Measurements from ENCODE around the gene N4BP2L1. TPM values are rescaled to one million over a fixed set of nuclear protein-coding genes. Genes with fewer than 3 reads are reported as not detected.

N4BP2L1 gene
- total and polyA plus RNA-seq, 4 donors, result 11.0 to 64.6 (median 26.5) TPM

- peaks cover 14 to 63% (median 41%) of the 10 kb centered on the region in 4 donors for H3K4me1 ChIP-seq (ENCODE audit: control insufficient read depth in 4 of 4, insufficient read depth in 4 of 4, low read length in 3 of 4)
These were observed 12.9 kb downstream of the N4BP2L1 start for GRCh38 chr13:32415019-32415418.

More at GRCh38 chr13:32415019-32415418, 12.9 kb downstream of the N4BP2L1 start:
- no peak for TF ChIP-seq MAX (IDR thresholded peaks at IDR 0.05)
- peak; percentile 83 for TF ChIP-seq YY1 (IDR thresholded peaks at IDR 0.05)
- peak; percentile 53 for TF ChIP-seq CTCF (IDR thresholded peaks at IDR 0.05; ENCODE audit: low read depth, low read length, missing input control)
- TF ChIP-seq EGR1 (IDR thresholded peaks at IDR 0.05; ENCODE audit: low read depth in 2 of 2), result peak in 1 of 2 donors; percentile 6
- peak; percentile 30 to 52 for TF ChIP-seq RAD21 (IDR thresholded peaks at IDR 0.05)
- TF ChIP-seq FOXA1 (IDR thresholded peaks at IDR 0.05), result no peak
- no peak for TF ChIP-seq ZBTB33 (IDR thresholded peaks at IDR 0.05)
- no peak for TF ChIP-seq FOXA2 (IDR thresholded peaks at IDR 0.05)
- TF ChIP-seq REST (IDR thresholded peaks at IDR 0.05), result no peak
- H3K36me3 ChIP-seq (ENCODE audit: control insufficient read depth in 4 of 4, insufficient read depth in 3 of 4, low read depth in 1 of 4, low read length in 3 of 4), result peaks cover 1 to 4% (median 3%) of the 10 kb centered on the region in 4 donors
- peak overlapping the region; percentile 58 to 86 for H3K27ac ChIP-seq (ENCODE audit: low read depth in 1 of 2, low read length in 2 of 2)
- H3K9ac ChIP-seq (ENCODE audit: low read depth in 1 of 2, low read length in 2 of 2), result no peak overlapping the region
- H3K27me3 ChIP-seq (ENCODE audit: control insufficient read depth in 4 of 4, insufficient read depth in 4 of 4, low read length in 3 of 4), result no peaks in the 10 kb centered on the region
- H3K9me3 ChIP-seq (ENCODE audit: control insufficient read depth in 4 of 4, low read length in 3 of 4), result no peaks in the 10 kb centered on the region
- no peak for DNase-seq (ENCODE audit: low spot score)
- no peak overlapping the region for H3K4me3 ChIP-seq (ENCODE audit: low read depth in 1 of 3, low read length in 3 of 3)
